Tibial artery (tissue), 4 donors: ENCODE measurements around the gene HSF4.
A peak's percentile ranks its signal among the peaks of the same experiment; 100 is the strongest.

ENCODE experiments used
- DNase-seq, 2 donors: peaks; one replicate each; pipeline ENCODE4 v3.0.0-alpha.2; 2019
- H3K27ac ChIP-seq, 2 donors: fragments of 200-600 bp; sonication (generic) in 1 of 2; 1 replicate in 1 of 2; 2 replicates in 1 of 2; pipeline ENCODE4 v1.5.1; 2018 to 2019; ENCODE audit warnings: mild to moderate bottlenecking in 1 of 2
- H3K27me3 ChIP-seq, 2 donors: fragments of 200-600 bp; sonication (generic) in 1 of 2; one replicate each; pipeline versions ENCODE4 v1.5.1 to v1.6.0; 2016 to 2019
- H3K36me3 ChIP-seq, 3 donors: fragments of 200-600 bp; sonication (generic) in 2 of 3; one replicate each; pipeline ENCODE4 v1.5.1; 2016 to 2019; ENCODE audit warnings: mild to moderate bottlenecking in 2 of 3
- H3K4me1 ChIP-seq, 4 donors: fragments of 200-600 bp; sonication (generic) in 2 of 4; 1 replicate in 3 of 4; 2 replicates in 1 of 4; pipeline ENCODE4 v1.5.1; 2016 to 2019
- H3K4me3 ChIP-seq, 2 donors: fragments of 200-600 bp; sonication (generic) in 1 of 2; 1 replicate in 1 of 2; 2 replicates in 1 of 2; pipeline ENCODE4 v1.5.1; 2018 to 2019; ENCODE audit warnings: mild to moderate bottlenecking in 2 of 2
- H3K9me3 ChIP-seq, 3 donors: fragments of 200-600 bp; sonication (generic) in 1 of 3; one replicate each; pipeline ENCODE4 v1.5.1; 2016 to 2019
- intact Hi-C: fragments of 100-400 bp; cut with DNase I; formaldehyde crosslinking; loops from one replicate; pipeline ENCODE4 v1.15.0; 2023; ENCODE audit warnings: low total_unique reads
- TF ChIP-seq, protein P1 (sequence below), 2 experiments: fragments of 200-600 bp in 1 of 2; fragments of 450-650 bp in 1 of 2; IDR thresholded peaks; one replicate each; pipeline ENCODE4 v1.5.1; 2017 to 2019; ENCODE audit warnings: antibody characterized with exemption in 2 of 2, mild to moderate bottlenecking in 1 of 2, moderate library complexity in 1 of 2

Gene HSF4

DNA sequence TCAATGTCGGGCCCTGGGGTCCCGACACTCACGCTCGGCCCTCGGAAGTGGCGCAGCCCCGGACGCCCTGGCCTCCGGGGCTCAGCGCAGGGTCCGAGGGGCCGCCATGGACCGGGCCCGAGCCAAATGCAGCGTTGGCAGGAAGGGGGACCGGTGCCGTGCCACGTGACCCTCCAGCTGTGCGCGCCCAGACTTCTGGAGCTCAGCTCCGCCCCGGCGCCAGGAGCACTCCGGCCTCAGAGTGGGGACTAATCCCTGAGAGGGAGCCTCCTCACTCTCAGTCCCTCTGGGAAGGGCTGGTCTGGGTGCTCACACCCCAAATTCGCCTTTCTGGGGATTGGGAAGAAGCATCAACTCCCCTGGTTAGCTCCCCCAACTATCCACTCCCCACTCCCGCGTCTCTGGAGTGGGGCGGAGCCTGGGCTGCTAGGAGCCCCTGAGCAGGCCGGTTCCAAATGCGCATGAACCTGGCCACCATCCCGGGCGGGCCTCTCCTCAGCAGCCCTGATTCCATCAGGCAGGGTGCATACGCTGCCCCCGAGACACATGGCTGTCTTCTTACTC is 13.6 kb upstream of the HSF4 start, which contains the start of gene B3GNT9:
Gene B3GNT9 (minus strand): TSS at position 166 of the 564 bp plus-strand sequence. CDS start 513 bp downstream, outside the sequence.
- intact Hi-C loops, result no loop called here
- H3K27me3 ChIP-seq, result peaks cover 0 to 4% of the 10 kb centered on the region in 2 donors

DNA sequence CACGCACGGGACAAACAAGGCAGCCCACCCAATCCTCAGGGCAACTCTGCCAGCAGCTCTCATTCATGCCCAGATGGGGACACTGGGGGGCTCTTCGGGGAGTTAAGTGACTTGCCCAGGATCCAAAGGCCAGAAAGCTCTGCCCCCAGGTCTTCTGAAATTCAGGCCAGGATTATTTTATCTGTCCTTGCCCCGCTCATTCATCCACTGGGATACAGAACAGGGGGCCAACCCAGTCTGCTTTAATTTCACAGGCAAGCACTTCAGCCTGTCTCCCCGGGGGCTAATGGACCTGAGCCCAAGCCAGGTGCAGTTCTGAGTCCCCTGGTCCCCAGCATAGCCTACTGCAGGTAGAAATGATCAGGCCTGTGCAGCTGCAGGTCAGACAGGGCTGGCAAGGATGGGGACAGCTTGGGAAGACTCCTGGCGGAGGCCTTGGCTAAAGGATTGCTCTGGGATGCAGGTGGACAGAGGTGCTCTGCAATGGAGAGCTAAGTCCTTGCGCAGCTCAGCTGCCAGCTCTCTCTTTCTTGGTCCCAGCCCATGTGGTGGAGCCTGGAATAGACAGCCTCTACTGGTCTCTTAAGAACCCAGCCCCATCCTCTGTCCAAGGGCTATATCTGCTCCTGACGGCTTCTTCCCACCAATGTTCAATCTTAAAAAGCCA is 13.0 kb upstream of the HSF4 start:
- Histone ChIP-seq H3K4me1 (peaks cover 0 to 37% (median 25%) of the 10 kb centered on the region in 4 donors), H3K9me3 (no peaks in the 10 kb centered on the region), H3K36me3 (peaks cover 0 to 26% (median 13%) of the 10 kb centered on the region in 3 donors), H3K27me3 (peaks cover 0 to 4% of the 10 kb centered on the region in 2 donors), H3K27ac (peak overlapping the region; percentile 89 to 94), H3K4me3 (peak overlapping the region; percentile 63 to 70)
- TF ChIP-seq, protein P1, sequence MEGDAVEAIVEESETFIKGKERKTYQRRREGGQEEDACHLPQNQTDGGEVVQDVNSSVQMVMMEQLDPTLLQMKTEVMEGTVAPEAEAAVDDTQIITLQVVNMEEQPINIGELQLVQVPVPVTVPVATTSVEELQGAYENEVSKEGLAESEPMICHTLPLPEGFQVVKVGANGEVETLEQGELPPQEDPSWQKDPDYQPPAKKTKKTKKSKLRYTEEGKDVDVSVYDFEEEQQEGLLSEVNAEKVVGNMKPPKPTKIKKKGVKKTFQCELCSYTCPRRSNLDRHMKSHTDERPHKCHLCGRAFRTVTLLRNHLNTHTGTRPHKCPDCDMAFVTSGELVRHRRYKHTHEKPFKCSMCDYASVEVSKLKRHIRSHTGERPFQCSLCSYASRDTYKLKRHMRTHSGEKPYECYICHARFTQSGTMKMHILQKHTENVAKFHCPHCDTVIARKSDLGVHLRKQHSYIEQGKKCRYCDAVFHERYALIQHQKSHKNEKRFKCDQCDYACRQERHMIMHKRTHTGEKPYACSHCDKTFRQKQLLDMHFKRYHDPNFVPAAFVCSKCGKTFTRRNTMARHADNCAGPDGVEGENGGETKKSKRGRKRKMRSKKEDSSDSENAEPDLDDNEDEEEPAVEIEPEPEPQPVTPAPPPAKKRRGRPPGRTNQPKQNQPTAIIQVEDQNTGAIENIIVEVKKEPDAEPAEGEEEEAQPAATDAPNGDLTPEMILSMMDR (IDR thresholded peaks at IDR 0.05), result no peak
- intact Hi-C loops, result no loop called here
- DNase-seq, result no peak

More for the DNA sequence above, 13.6 kb upstream of the HSF4 start, which contains the start of gene B3GNT9:
- Histone ChIP-seq H3K4me3 (peak within 1 kb of the TSS; percentile 63 to 70), H3K27ac (peak within 1 kb of the TSS; percentile 89 to 94), H3K9me3 (no peaks in the 10 kb centered on the region), H3K4me1 (peaks cover 0 to 36% (median 25%) of the 10 kb centered on the region in 4 donors), H3K36me3 (peaks cover 1 to 32% (median 19%) of the 10 kb centered on the region in 3 donors)
- peak; percentile 76 to 91 for DNase-seq
- TF ChIP-seq, protein P1 (IDR thresholded peaks at IDR 0.05), result no peak

- TF ChIP-seq, protein P1 (IDR thresholded peaks at IDR 0.05), result no peak
- Histone ChIP-seq H3K4me3 (peak overlapping the region in 1 of 2 donors; percentile 26), H3K27ac (no peak overlapping the region), H3K4me1 (peaks cover 0 to 47% (median 33%) of the 10 kb centered on the region in 4 donors), H3K9me3 (no peaks in the 10 kb centered on the region), H3K27me3 (peaks cover 0 to 4% of the 10 kb centered on the region in 2 donors), H3K36me3 (no peaks in the 10 kb centered on the region)
- intact Hi-C loops, result loop anchor here (1.0 to 5.0 kb wide), 3 partner anchors 137 to 1077 kb away; no protein-coding TSS in a partner anchor
- DNase-seq, result no peak
These were observed 9.8 kb upstream of the HSF4 start for GRCh38 chr16:67154578-67155294.

DNA sequence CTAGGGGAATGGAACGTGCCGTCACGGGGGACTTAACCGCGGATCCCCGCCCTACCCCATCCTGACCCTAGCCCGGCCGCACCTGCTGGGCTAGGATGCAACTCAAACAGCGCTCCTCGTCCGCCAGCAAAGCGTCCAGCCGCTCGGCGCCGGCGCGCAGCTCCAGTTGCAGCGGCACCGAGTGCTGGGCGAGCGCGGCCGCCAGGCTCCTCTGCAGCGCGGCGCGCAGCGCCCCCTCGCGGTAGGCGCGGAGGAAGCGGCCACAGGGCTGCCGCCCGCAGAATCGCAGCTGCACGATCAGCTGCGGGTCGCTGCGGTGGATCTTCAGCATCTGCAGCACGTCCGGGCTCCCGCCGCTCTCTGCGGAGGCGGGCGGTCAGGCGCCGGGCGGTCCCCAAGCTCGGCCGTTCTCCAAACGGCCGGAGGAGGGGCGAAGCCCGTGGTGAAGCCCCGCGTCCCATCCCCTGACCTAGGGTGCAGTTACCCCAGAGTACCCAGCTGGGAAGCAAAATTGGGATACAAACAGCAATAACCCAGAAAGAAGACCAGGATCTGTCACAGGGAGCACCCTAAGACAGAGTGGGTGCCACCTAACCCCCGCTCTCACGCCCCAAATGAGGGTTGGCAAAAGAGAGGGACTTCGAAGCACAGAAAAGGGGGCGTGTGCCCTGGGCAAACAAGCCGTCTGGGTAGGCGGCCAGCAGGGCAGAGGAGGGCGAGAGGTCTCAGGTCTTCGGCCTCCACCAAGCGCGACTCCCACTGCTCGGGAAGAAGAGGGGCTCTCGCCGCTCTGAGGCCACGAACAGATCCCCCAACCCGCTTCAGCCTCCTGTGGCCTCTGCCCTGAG is 9.0 kb upstream of the HSF4 start:
- Histone ChIP-seq H3K9me3 (no peaks in the 10 kb centered on the region), H3K36me3 (no peaks in the 10 kb centered on the region), H3K27me3 (peaks cover 0 to 4% of the 10 kb centered on the region in 2 donors), H3K4me1 (peaks cover 0 to 45% (median 29%) of the 10 kb centered on the region in 4 donors), H3K27ac (no peak overlapping the region), H3K4me3 (peak overlapping the region in 1 of 2 donors; percentile 26)
- TF ChIP-seq, protein P1 (IDR thresholded peaks at IDR 0.05), result peak; percentile 95 to 99
- peak; percentile 55 to 83 for DNase-seq
- intact Hi-C loops, result loop anchor here (5.0 kb wide), 2 partner anchors 138 to 1078 kb away; no protein-coding TSS in a partner anchor
